Activated T-cell treated with anti-CD3 and anti-CD28 coated beads, Interleukin-2, amount 50 U/mL, for 72 hours (primary cell): ENCODE results near the gene UCKL1. TPM values are rescaled to one million over a fixed set of nuclear protein-coding genes. Genes with fewer than 3 reads are reported as not detected.
A peak's percentile ranks its signal among the peaks of the same experiment; 100 is the strongest.
"Not testable (repeated sequence)": the region's sequence is repeated elsewhere in the genome, so short reads cannot be mapped to it uniquely, and the experiment has no call there.

Experiments used
- ATAC-seq, 2 donors: fragments of 150-1000 bp; cut with Tn5 transposase; replicated peaks in 1 of 2; 2 replicates each; pipeline ENCODE4 v1.10.0; 2021; ENCODE audit warnings: moderate library complexity in 2 of 2, mild to moderate bottlenecking in 1 of 2
- DNase-seq, 2 donors: peaks; one replicate each; pipeline ENCODE4 v3.0.0; 2021 to 2022; ENCODE audit warnings: mixed read lengths in 1 of 2
- H3K27ac Mint-ChIP-seq: one replicate; pipeline ENCODE4 v1.8.0; 2022; ENCODE audit warnings: mild to moderate bottlenecking, moderate library complexity, mixed read lengths
- H3K27me3 Mint-ChIP-seq: one replicate; pipeline ENCODE4 v1.8.0; 2022; ENCODE audit warnings: low read depth, mixed read lengths
- H3K36me3 Mint-ChIP-seq, 2 donors: one replicate each; pipeline ENCODE4 v1.8.0; 2022; ENCODE audit warnings: mixed read lengths in 2 of 2, mild to moderate bottlenecking in 1 of 2; ENCODE audit not compliant: insufficient read depth in 2 of 2
- H3K4me1 Mint-ChIP-seq: one replicate; pipeline ENCODE4 v1.8.0; 2022; ENCODE audit warnings: low read depth, mixed read lengths
- H3K4me3 Mint-ChIP-seq, 2 donors: one replicate each; pipeline ENCODE4 v1.8.0; 2022; ENCODE audit warnings: mild to moderate bottlenecking in 2 of 2, mixed read lengths in 2 of 2, moderate library complexity in 2 of 2
- H3K9me3 Mint-ChIP-seq, 2 donors: one replicate each; pipeline ENCODE4 v1.8.0; 2022; ENCODE audit warnings: mixed read lengths in 2 of 2
- total RNA-seq, 2 donors: library from RNA; stranded (reverse); gene quantifications; one replicate each; pipeline ENCODE4 v1.2.3, GENCODE V29; 2022

Gene UCKL1
- total RNA-seq, 2 donors from 2014 or later: 27.9 to 33.1 TPM

DNA sequence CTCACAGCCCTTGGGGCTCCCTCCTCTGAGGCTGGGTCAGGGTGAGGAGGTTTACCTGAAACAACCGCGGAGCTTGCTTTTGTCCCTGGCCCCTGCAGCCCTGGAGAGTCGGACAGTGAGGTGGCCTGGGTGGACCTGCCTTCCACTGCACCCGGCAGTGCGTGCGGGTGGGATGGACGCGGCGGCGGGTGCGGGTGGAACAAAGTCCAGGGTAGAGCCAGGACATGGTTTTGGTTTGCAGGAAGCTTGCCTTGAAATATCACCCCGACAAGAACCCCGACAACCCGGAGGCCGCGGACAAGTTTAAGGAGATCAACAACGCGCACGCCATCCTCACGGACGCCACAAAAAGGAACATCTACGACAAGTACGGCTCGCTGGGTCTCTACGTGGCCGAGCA lies 27.1 kb downstream of the UCKL1 start:
- no peak for ATAC-seq
- H3K4me3 Mint-ChIP-seq: no peak overlapping the region
- H3K27me3 Mint-ChIP-seq: no peaks in the 10 kb centered on the region
- H3K36me3 Mint-ChIP-seq: peaks cover 0 to 12% of the 10 kb centered on the region in 2 donors
- peaks cover 4% of the 10 kb centered on the region for H3K4me1 Mint-ChIP-seq
- H3K9me3 Mint-ChIP-seq: no peaks in the 10 kb centered on the region
- H3K27ac Mint-ChIP-seq: no peak overlapping the region
- DNase-seq: no peak

DNA sequence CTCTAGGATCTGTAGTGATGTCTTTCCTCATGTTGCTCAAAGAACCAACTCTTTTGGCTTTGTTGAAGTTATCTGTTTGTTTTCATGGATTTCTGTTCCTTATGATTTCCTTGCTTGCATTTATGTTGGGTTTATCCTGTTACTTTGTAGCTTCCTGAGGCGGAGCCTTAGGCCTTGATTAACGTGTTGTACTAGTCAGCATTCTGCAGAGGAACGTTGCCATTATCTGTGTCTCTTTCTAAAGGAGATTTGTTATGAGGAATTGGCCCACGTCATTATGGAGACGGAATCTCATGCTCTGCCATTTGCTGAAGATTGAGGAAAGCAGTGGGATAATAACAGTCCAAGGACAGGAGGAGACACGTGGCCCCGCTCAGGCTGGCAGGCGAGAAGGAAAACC lies 29.9 kb downstream of the UCKL1 start:
- no peaks in the 10 kb centered on the region for H3K9me3 Mint-ChIP-seq
- DNase-seq (no peak), ATAC-seq (no peak)
- no peak overlapping the region for H3K27ac Mint-ChIP-seq
- no peak overlapping the region for H3K4me3 Mint-ChIP-seq
- peaks cover 0 to 10% of the 10 kb centered on the region in 2 donors for H3K36me3 Mint-ChIP-seq
- H3K4me1 Mint-ChIP-seq: peaks cover 16% of the 10 kb centered on the region
- H3K27me3 Mint-ChIP-seq: no peaks in the 10 kb centered on the region

DNA sequence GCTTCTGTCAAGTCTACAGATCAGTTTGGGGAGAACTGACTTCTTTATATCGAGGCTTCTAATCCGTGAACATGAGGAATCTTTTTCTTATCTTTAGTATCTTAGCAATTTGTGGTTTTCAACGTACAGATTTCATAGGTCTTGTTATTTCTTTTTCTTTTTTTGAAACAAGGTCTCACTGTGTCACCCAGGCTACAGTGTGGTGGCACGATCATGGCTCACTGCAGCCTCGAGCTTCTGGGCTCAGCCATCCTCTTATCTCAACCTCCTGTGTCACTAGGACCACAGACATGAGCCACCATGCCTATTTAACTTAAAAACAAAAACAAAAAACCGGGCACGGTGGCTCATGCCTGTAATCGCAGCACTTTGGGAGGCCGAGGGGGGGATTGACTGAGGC lies 32.0 kb downstream of the UCKL1 start:
- ATAC-seq: no peak
- Mint-ChIP-seq H3K4me1 (peaks cover 16% of the 10 kb centered on the region), H3K9me3 (no peaks in the 10 kb centered on the region), H3K4me3 (no peak overlapping the region), H3K27ac (peak overlapping the region; percentile 55), H3K36me3 (peaks cover 0 to 13% of the 10 kb centered on the region in 2 donors), H3K27me3 (no peaks in the 10 kb centered on the region)
- no peak for DNase-seq

DNA sequence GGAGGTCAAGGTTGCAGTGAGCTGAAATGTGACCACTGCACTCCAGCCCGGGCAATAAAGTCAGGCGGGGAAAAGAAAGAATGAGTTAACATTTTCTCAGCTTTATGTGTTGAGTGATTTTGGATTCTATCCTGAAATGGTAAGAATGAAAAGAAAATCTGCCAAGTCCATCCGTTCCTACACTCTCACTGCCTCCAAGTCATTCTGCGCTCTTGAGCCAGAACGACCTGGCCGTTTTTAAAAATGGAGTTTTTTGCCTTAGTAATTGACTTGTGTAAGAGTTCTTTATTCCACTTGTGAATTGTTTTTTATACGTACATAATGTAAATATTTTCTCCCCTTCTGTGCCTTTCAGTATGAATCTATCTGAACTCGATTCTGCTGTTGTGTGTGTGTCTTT lies 32.6 kb downstream of the UCKL1 start:
- H3K4me3 Mint-ChIP-seq: no peak overlapping the region
- DNase-seq (no peak), ATAC-seq (no peak)
- H3K4me1 Mint-ChIP-seq: peaks cover 16% of the 10 kb centered on the region
- peaks cover 0 to 11% of the 10 kb centered on the region in 2 donors for H3K36me3 Mint-ChIP-seq
- no peaks in the 10 kb centered on the region for H3K27me3 Mint-ChIP-seq
- no peaks in the 10 kb centered on the region for H3K9me3 Mint-ChIP-seq
- no peak overlapping the region for H3K27ac Mint-ChIP-seq

DNA sequence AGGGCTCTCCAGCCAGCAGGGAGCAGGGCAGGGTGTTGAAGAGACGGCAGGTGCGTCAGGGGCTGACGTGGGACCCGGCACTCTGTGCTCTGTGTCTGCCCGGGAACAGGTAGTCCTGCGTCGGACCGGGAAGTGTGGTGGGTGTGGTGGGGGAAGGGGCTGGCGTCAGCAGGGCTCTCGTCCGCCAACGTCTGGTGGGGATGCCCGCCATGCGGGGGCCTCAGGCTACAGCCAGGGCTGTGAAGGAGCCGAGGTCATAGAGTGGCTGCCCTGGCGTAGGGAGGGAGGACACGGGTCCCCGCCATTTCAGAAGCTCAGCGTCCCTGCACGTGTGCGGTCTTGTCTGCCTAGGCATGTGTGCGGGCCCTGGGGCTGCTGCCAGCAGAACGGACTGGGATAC lies 36.0 kb downstream of the UCKL1 start:
- Mint-ChIP-seq H3K4me1 (peaks cover 16% of the 10 kb centered on the region), H3K27ac (no peak overlapping the region), H3K27me3 (no peaks in the 10 kb centered on the region), H3K4me3 (no peak overlapping the region), H3K36me3 (peaks cover 0 to 5% of the 10 kb centered on the region in 2 donors), H3K9me3 (no peaks in the 10 kb centered on the region)
- ATAC-seq: no peak
- no peak for DNase-seq

DNA sequence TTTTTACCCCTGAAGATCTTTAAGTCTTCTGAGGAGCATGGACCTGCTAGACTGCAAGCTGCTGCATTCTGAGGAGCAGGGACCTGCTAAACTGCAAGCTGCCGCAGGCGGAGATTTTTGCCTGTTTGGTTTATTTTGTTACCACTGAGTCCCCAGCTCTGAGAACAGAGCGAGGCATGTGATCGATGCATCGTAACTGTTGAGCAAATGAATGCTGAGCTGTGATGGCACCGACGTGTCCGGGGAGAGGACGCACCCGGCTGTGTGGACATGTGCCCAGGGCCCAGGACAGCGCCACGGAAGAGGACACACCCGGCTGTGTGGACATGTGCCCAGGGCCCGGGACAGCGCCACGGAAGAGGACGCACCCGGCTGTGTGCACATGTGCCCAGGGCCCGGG lies 37.1 kb downstream of the UCKL1 start:
- no peak overlapping the region for H3K27ac Mint-ChIP-seq
- peaks cover 16% of the 10 kb centered on the region for H3K4me1 Mint-ChIP-seq
- no peaks in the 10 kb centered on the region for H3K9me3 Mint-ChIP-seq
- peaks cover 0 to 9% of the 10 kb centered on the region in 2 donors for H3K36me3 Mint-ChIP-seq
- H3K27me3 Mint-ChIP-seq: no peaks in the 10 kb centered on the region
- no peak overlapping the region for H3K4me3 Mint-ChIP-seq
- no peak for DNase-seq
- no peak for ATAC-seq

DNA sequence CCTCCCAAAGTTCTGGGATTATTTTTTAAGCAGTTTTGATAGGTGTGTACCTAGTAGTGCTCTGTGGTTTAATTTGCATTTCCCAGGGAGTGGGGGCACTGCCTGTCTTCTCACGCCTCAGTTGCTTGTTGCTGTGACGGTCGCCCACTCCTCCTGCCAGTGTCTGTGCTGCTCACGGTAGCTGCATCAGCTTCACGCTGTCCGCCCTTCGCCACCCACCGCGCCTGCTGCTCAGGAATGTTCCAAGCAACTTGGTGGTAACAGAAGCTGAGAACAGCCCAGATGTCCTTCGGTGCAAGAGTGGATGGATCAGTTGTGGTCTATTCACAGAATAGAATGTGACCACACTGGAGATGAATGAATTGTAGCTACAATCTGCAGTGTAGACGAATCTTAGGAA lies 38.4 kb downstream of the UCKL1 start:
- Mint-ChIP-seq H3K27me3 (no peaks in the 10 kb centered on the region), H3K4me1 (peaks cover 12% of the 10 kb centered on the region), H3K9me3 (no peaks in the 10 kb centered on the region), H3K27ac (no peak overlapping the region), H3K36me3 (peaks cover 0 to 9% of the 10 kb centered on the region in 2 donors), H3K4me3 (no peak overlapping the region)
- DNase-seq: no peak
- no peak for ATAC-seq

DNA sequence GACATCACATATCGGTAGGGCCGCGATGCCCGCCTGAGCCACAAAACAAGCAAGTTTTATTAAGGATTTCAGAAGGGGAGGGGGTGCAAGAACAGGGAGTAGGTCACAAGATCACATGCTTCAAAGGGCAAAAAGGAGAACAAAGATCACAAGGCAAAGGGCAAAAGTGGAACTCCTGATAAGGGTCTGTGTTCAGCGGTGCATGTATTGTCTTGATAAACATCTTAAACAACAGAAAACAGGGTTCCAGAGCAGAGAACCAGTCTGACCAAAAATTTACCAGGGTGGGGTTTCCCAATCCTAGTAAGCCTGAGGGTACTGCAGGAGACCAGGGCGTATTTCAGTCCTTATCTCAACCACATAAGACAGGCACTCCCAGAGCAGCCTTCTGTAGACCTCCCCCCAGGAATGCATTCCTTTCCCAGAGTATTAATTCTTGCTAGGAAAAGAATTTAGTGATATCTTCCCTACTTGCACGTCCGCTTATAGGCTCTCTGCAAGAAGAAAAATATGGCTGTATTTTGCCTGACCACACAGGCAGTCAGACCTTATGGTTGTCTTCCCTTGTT lies 39.8 kb downstream of the UCKL1 start:
- H3K27ac Mint-ChIP-seq, H3K27me3 Mint-ChIP-seq, H3K36me3 Mint-ChIP-seq, ATAC-seq, DNase-seq, H3K4me3 Mint-ChIP-seq, H3K9me3 Mint-ChIP-seq: not testable (repeated sequence)
- peaks cover 13% of the 10 kb centered on the region for H3K4me1 Mint-ChIP-seq

DNA sequence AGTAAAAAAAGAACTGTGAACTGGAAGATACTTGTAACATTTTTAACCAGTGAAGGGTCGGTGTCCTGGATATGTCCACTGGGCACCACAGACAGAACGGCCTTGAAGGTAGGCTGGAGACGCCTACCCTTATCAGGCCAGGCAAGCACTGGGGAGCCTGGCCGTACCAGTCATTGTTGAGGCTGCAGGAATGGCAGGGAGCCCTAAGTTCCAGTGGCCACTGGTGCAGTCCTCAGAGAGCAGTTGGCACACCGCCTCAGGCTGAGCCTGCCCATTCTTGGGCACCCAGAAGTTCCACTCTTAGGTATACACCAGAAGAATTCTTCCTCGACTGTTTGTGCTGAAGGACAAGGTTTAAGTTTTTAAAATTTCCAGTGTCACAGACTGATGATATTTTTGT lies 40.7 kb downstream of the UCKL1 start:
- H3K4me3 Mint-ChIP-seq: no peak overlapping the region
- DNase-seq (no peak), ATAC-seq (no peak)
- H3K36me3 Mint-ChIP-seq: peaks cover 0 to 8% of the 10 kb centered on the region in 2 donors
- H3K4me1 Mint-ChIP-seq: peaks cover 21% of the 10 kb centered on the region
- H3K27me3 Mint-ChIP-seq: no peaks in the 10 kb centered on the region
- no peak overlapping the region for H3K27ac Mint-ChIP-seq
- no peaks in the 10 kb centered on the region for H3K9me3 Mint-ChIP-seq

DNA sequence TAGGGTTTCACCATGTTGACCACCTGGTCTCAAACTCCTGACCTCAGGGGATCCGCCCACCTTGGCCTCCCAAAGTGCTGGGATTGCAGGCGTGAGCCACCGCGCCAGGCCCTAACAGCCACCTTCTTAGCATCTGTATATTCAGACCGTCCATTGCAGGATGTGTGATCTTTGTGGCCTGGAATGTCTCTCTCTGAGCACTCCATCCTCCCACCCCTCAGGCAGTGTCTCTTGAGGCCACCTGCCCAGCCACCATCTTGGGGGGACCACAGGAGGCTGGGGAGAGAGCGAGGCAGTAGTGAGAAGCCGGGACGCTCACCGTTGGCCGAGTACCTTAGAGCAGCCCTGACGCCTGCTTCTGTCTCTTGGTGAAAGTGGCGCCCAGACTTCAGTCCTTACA lies 42.4 kb downstream of the UCKL1 start:
- H3K4me1 Mint-ChIP-seq: peaks cover 33% of the 10 kb centered on the region

DNA sequence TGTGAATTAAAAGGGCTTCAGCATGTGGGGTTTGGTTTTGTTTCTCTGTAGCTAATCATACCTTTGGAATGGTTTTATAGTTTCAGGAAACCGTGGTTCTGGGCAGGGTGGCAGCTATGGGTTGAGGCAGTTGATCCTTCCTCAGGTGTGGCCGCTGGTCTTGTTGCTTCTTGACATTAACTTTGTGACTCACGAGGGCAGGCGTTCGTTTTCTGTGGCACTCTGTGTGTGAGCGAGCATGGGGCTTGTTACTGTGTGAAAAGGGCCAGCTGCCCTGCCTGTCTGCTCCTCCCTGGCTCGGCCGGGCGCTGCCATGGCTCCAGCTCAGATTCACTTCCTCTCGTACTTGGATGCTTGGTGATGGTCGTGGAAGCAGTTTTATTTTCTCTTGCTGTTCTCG lies 45.0 kb downstream of the UCKL1 start:
- DNase-seq (no peak), ATAC-seq (no peak)
- H3K9me3 Mint-ChIP-seq: no peaks in the 10 kb centered on the region
- H3K27ac Mint-ChIP-seq: peak overlapping the region; percentile 17
- H3K27me3 Mint-ChIP-seq: no peaks in the 10 kb centered on the region
- H3K4me3 Mint-ChIP-seq: no peak overlapping the region
- H3K36me3 Mint-ChIP-seq: peaks cover 0 to 6% of the 10 kb centered on the region in 2 donors
- peaks cover 33% of the 10 kb centered on the region for H3K4me1 Mint-ChIP-seq

More for the DNA sequence above, 42.4 kb downstream of the UCKL1 start:
- H3K27ac Mint-ChIP-seq: no peak overlapping the region
- H3K9me3 Mint-ChIP-seq: no peaks in the 10 kb centered on the region
- peaks cover 0 to 6% of the 10 kb centered on the region in 2 donors for H3K36me3 Mint-ChIP-seq
- no peak overlapping the region for H3K4me3 Mint-ChIP-seq
- no peaks in the 10 kb centered on the region for H3K27me3 Mint-ChIP-seq
- DNase-seq (no peak), ATAC-seq (no peak)

DNA sequence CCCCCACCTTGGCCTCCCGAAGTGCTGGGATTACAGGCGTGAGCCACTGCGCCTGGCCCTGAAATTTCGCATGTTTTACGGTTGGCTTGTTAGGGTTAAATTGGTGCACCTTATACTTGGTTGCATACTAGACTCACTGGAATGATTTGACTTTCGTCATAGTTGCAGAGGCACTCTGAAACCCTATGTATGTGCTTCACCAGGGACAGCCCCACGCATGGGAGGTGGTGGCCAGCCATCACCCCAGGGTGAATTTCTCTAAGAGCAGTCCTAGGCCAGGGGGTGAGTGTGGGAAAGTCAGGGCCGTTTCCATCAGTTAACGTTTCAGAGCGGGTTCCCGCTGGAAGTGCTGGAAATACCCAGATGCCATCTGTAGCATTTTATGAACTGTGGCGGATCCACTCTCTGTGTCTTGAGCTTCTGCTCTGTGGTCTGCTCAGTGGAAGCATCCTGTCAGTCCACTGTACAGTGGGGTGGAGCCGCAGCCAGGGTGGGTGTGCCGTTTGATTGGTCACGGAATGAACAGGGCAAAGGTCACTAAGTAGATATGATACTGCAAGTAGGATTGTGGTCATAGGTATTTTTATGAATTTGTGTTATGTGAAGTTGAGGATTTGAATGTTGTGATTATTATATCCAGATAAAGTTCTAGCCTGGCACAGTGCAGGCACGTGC lies 48.1 kb downstream of the UCKL1 start:
- H3K36me3 Mint-ChIP-seq: no peaks in the 10 kb centered on the region
- H3K27me3 Mint-ChIP-seq: no peaks in the 10 kb centered on the region
- H3K27ac Mint-ChIP-seq: peak overlapping the region; percentile 12
- no peak overlapping the region for H3K4me3 Mint-ChIP-seq
- ATAC-seq: no peak
- H3K9me3 Mint-ChIP-seq: no peaks in the 10 kb centered on the region
- DNase-seq: no peak
- H3K4me1 Mint-ChIP-seq: peaks cover 42% of the 10 kb centered on the region

DNA sequence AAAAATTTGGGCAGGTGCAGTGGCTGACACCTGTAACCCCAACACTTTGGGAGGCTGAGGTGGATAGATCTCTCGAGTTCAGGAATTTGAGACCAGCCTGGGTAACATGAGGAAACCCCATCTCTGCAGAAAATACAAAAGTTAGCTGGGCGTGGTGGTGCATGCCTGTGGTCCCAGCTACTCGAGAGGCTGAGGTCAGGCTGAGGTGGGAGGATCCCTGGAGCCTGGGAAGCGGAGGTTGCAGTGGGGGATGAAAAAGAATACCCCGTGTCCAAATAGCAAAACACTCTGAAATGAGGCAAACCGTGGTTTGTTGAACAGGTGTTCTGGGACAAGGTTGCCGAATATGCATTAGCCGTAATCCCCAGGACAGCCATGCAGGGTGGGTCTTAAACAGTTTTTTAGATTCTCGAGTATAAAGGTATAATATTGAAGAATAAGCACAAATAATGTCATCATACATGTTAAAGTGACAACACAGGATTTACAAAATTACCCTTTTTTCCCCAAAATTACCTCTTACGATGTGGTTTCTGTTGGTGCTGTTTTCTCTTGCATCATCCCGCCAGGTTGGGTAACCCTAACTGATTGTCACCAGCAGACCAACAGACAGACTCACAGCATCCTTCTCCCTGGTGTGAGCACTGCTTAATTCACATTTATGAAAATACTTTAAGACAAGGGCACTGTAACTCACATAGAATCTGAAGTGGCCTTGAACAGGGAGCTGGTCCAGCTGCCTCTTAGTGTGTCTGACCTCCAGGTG lies 52.2 kb downstream of the UCKL1 start:
- no peak for DNase-seq

More for the DNA sequence above, 52.2 kb downstream of the UCKL1 start:
- Mint-ChIP-seq H3K27ac (peak overlapping the region; percentile 46), H3K36me3 (peaks cover 0 to 6% of the 10 kb centered on the region in 2 donors), H3K27me3 (no peaks in the 10 kb centered on the region), H3K9me3 (no peaks in the 10 kb centered on the region), H3K4me3 (no peak overlapping the region), H3K4me1 (peaks cover 45% of the 10 kb centered on the region)
- no peak for ATAC-seq
